ENCODE results near the gene MYCT1.

The MYCT1 gene

DNA sequence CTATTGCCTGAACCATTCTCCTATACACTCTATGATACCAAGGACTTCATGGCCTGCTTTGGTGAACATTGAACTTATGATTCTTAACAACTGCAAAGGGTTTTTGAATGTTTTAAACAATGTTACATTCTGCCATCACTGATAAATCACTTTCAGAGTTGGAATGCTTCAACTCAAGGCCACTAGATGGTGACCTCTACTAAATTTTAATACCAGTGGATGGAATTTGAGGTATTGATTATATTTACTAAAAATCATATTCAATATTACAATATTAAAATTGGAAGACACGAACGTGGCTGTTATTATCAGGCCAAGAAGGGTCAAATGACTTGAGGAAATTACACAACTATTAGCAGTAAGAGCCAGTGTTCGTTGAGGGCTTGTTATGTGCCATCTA, 18.6 kb downstream of the MYCT1 start:
- Histone ChIP-seq H3K36me3 (ENCODE audit: control insufficient read depth, insufficient read depth, low read length) (no peaks in the 10 kb centered on the region), H3K4me3 (ENCODE audit: insufficient read depth, low read depth, low read length, poor library complexity, severe bottlenecking) (no peak overlapping the region), H3K9me3 (ENCODE audit: control insufficient read depth, low read length) (no peaks in the 10 kb centered on the region), H3K4me1 (ENCODE audit: control insufficient read depth, insufficient read depth, low read length, poor library complexity, severe bottlenecking) (no peaks in the 10 kb centered on the region), H3K27ac (ENCODE audit: insufficient read depth, low read length, poor library complexity, severe bottlenecking) (no peak overlapping the region), H3K27me3 (replicated peaks; ENCODE audit: control insufficient read depth, insufficient read depth, low read length, poor library complexity, severe bottlenecking) (no peaks in the 10 kb centered on the region)
- DNase-seq = no peak

GRCh38 chr6:152720974-152721373, 23.3 kb downstream of the MYCT1 start:
- Histone ChIP-seq H3K4me1 (ENCODE audit: control insufficient read depth, insufficient read depth, low read length, poor library complexity, severe bottlenecking) (no peaks in the 10 kb centered on the region), H3K36me3 (ENCODE audit: control insufficient read depth, insufficient read depth, low read length) (no peaks in the 10 kb centered on the region), H3K4me3 (ENCODE audit: insufficient read depth, low read depth, low read length, poor library complexity, severe bottlenecking) (no peak overlapping the region), H3K27ac (ENCODE audit: insufficient read depth, low read length, poor library complexity, severe bottlenecking) (no peak overlapping the region), H3K9me3 (ENCODE audit: control insufficient read depth, low read length) (no peaks in the 10 kb centered on the region), H3K27me3 (replicated peaks; ENCODE audit: control insufficient read depth, insufficient read depth, low read length, poor library complexity, severe bottlenecking) (no peaks in the 10 kb centered on the region)
- no peak for DNase-seq

GRCh38 chr6:152721956-152722355, 24.3 kb downstream of the MYCT1 start:
- Histone ChIP-seq H3K4me1 (ENCODE audit: control insufficient read depth, insufficient read depth, low read length, poor library complexity, severe bottlenecking) (no peaks in the 10 kb centered on the region), H3K4me3 (ENCODE audit: insufficient read depth, low read depth, low read length, poor library complexity, severe bottlenecking) (no peak overlapping the region), H3K27me3 (replicated peaks; ENCODE audit: control insufficient read depth, insufficient read depth, low read length, poor library complexity, severe bottlenecking) (no peaks in the 10 kb centered on the region), H3K27ac (ENCODE audit: insufficient read depth, low read length, poor library complexity, severe bottlenecking) (no peak overlapping the region), H3K36me3 (ENCODE audit: control insufficient read depth, insufficient read depth, low read length) (no peaks in the 10 kb centered on the region), H3K9me3 (ENCODE audit: control insufficient read depth, low read length) (no peaks in the 10 kb centered on the region)
- DNase-seq = no peak

DNA sequence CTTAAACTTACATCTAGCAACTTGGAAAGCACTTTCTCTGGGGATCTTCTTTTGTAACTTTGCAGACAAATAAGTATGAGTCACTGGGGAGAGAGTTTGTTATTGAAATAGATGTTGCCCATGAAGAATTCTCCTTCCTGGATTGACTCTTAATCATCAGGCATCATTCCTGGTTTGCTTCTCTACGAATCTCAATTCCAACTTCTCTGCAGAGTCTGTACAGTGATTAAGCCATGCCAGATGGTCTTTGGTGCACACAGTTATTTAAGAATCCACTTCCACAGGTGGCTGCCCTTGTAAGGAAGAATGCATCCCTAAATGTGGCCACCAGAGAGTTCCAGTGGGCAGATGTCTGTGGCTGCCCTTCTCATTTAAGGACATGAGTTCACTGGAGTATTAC, 25.7 kb downstream of the MYCT1 start:
- no peak overlapping the region for H3K4me3 ChIP-seq (ENCODE audit: insufficient read depth, low read depth, low read length, poor library complexity, severe bottlenecking)
- no peaks in the 10 kb centered on the region for H3K4me1 ChIP-seq (ENCODE audit: control insufficient read depth, insufficient read depth, low read length, poor library complexity, severe bottlenecking)
- no peak for DNase-seq
- no peaks in the 10 kb centered on the region for H3K9me3 ChIP-seq (ENCODE audit: control insufficient read depth, low read length)
- no peaks in the 10 kb centered on the region for H3K36me3 ChIP-seq (ENCODE audit: control insufficient read depth, insufficient read depth, low read length)
- no peaks in the 10 kb centered on the region for H3K27me3 ChIP-seq (replicated peaks; ENCODE audit: control insufficient read depth, insufficient read depth, low read length, poor library complexity, severe bottlenecking)
- no peak overlapping the region for H3K27ac ChIP-seq (ENCODE audit: insufficient read depth, low read length, poor library complexity, severe bottlenecking)

DNA sequence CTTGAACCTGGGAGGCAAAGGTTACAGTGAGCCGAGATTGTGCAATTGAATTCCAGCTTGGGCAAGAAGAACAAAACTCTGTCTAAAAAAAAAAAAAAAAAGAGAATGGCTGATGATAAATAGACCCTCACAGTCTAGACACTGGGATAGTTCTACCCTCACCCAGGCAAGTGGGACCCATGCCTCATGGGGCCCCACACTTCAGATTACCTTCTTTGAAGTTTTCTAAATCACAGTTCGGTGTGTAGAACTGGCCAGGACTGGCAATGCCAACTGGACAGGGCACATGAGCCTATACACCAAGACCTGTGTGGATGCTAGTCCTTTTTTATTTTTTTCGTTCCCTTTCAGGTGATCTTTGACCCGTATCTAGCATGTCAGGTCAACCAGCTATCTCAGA, 28.6 kb downstream of the MYCT1 start:
- Histone ChIP-seq H3K36me3 (ENCODE audit: control insufficient read depth, insufficient read depth, low read length) (no peaks in the 10 kb centered on the region), H3K4me3 (ENCODE audit: insufficient read depth, low read depth, low read length, poor library complexity, severe bottlenecking) (no peak overlapping the region), H3K27ac (ENCODE audit: insufficient read depth, low read length, poor library complexity, severe bottlenecking) (no peak overlapping the region), H3K4me1 (ENCODE audit: control insufficient read depth, insufficient read depth, low read length, poor library complexity, severe bottlenecking) (no peaks in the 10 kb centered on the region), H3K27me3 (replicated peaks; ENCODE audit: control insufficient read depth, insufficient read depth, low read length, poor library complexity, severe bottlenecking) (no peaks in the 10 kb centered on the region), H3K9me3 (ENCODE audit: control insufficient read depth, low read length) (no peaks in the 10 kb centered on the region)
- DNase-seq = no peak

- H3K9me3 ChIP-seq (ENCODE audit: control insufficient read depth, low read length) = no peaks in the 10 kb centered on the region
- H3K4me3 ChIP-seq (ENCODE audit: insufficient read depth, low read depth, low read length, poor library complexity, severe bottlenecking) = no peak overlapping the region
- DNase-seq = no peak
- H3K4me1 ChIP-seq (ENCODE audit: control insufficient read depth, insufficient read depth, low read length, poor library complexity, severe bottlenecking) = no peaks in the 10 kb centered on the region
- H3K36me3 ChIP-seq (ENCODE audit: control insufficient read depth, insufficient read depth, low read length) = no peaks in the 10 kb centered on the region
- no peak overlapping the region for H3K27ac ChIP-seq (ENCODE audit: insufficient read depth, low read length, poor library complexity, severe bottlenecking)
- H3K27me3 ChIP-seq (replicated peaks; ENCODE audit: control insufficient read depth, insufficient read depth, low read length, poor library complexity, severe bottlenecking) = no peaks in the 10 kb centered on the region
These were observed 29.8 kb downstream of the MYCT1 start for GRCh38 chr6:152727507-152727906.

- H3K4me3 ChIP-seq (ENCODE audit: insufficient read depth, low read depth, low read length, poor library complexity, severe bottlenecking) = no peak overlapping the region
- no peaks in the 10 kb centered on the region for H3K4me1 ChIP-seq (ENCODE audit: control insufficient read depth, insufficient read depth, low read length, poor library complexity, severe bottlenecking)
- no peak for DNase-seq
These were observed 36.9 kb downstream of the MYCT1 start for GRCh38 chr6:152734630-152735029.

DNA sequence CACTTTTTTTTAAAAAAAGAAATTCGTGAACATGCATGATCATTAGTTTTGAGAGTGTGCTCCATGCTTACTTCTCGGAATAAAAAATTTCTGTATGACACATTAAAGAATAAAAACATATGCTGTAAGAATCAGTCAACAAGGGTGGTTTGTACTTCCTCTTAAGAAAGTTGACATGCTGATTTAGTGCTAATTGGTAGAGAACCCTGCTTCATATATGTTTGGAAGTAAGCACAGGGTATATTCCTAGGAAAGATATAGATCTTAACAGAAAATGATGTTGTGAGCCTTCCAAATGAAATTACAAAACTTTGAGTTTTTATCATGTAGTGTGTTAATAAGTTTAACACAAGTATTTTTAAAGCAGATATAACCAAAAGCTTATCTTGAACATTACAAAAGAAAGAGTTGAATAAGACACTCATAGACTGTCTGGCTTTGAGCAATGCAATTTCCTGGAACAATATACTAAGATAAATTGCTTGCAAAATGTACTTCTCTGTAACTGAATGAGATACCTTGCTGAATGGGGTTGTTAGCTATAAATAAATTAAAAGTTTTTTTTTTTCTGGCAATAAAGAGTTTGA, 39.1 kb downstream of the MYCT1 start:
- Histone ChIP-seq H3K4me3 (ENCODE audit: insufficient read depth, low read depth, low read length, poor library complexity, severe bottlenecking) (no peak overlapping the region), H3K27ac (ENCODE audit: insufficient read depth, low read length, poor library complexity, severe bottlenecking) (no peak overlapping the region), H3K36me3 (ENCODE audit: control insufficient read depth, insufficient read depth, low read length) (no peaks in the 10 kb centered on the region), H3K27me3 (replicated peaks; ENCODE audit: control insufficient read depth, insufficient read depth, low read length, poor library complexity, severe bottlenecking) (no peaks in the 10 kb centered on the region), H3K4me1 (ENCODE audit: control insufficient read depth, insufficient read depth, low read length, poor library complexity, severe bottlenecking) (no peaks in the 10 kb centered on the region), H3K9me3 (ENCODE audit: control insufficient read depth, low read length) (no peaks in the 10 kb centered on the region)
- no peak for DNase-seq

More at GRCh38 chr6:152734630-152735029, 36.9 kb downstream of the MYCT1 start:
- H3K36me3 ChIP-seq (ENCODE audit: control insufficient read depth, insufficient read depth, low read length) = no peaks in the 10 kb centered on the region
- no peaks in the 10 kb centered on the region for H3K9me3 ChIP-seq (ENCODE audit: control insufficient read depth, low read length)
- no peak overlapping the region for H3K27ac ChIP-seq (ENCODE audit: insufficient read depth, low read length, poor library complexity, severe bottlenecking)
- no peaks in the 10 kb centered on the region for H3K27me3 ChIP-seq (replicated peaks; ENCODE audit: control insufficient read depth, insufficient read depth, low read length, poor library complexity, severe bottlenecking)

DNA sequence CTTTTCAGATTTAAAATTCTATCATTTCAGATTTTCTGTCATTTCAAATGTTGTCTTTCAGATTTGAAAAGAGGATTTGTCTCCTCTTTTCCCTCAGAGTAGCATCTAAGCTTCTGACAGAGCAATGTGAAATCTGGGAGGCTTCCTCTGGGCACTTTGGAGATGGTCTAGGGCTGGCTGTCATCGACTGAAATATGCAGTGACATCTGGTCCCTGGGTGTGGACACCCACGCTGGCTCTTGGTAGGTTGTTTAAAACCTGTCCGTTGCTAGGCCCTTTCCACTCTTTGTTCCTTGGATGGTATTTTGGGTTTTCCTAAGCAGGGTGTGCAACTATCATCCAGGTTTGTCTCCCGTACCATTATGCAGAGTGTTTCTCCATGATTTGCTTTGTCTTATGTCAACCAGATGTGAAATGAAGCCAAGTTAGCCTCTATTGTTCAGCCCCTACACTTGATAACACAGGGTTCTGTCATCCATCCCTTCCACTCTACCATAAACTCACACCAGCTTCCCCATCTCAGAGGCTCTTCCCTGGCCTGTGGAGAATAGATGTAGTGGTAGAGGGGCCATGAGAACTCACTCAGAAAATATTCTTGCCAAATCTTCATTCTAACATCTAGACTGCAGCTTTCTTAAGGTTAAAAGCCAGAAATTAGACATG, 47.9 kb downstream of the MYCT1 start:
- no peaks in the 10 kb centered on the region for H3K36me3 ChIP-seq (ENCODE audit: control insufficient read depth, insufficient read depth, low read length)
- H3K27me3 ChIP-seq (replicated peaks; ENCODE audit: control insufficient read depth, insufficient read depth, low read length, poor library complexity, severe bottlenecking) = no peaks in the 10 kb centered on the region
- DNase-seq = no peak
- no peaks in the 10 kb centered on the region for H3K9me3 ChIP-seq (ENCODE audit: control insufficient read depth, low read length)
- no peak overlapping the region for H3K4me3 ChIP-seq (ENCODE audit: insufficient read depth, low read depth, low read length, poor library complexity, severe bottlenecking)
- no peak overlapping the region for H3K27ac ChIP-seq (ENCODE audit: insufficient read depth, low read length, poor library complexity, severe bottlenecking)
- H3K4me1 ChIP-seq (ENCODE audit: control insufficient read depth, insufficient read depth, low read length, poor library complexity, severe bottlenecking) = no peaks in the 10 kb centered on the region

DNA sequence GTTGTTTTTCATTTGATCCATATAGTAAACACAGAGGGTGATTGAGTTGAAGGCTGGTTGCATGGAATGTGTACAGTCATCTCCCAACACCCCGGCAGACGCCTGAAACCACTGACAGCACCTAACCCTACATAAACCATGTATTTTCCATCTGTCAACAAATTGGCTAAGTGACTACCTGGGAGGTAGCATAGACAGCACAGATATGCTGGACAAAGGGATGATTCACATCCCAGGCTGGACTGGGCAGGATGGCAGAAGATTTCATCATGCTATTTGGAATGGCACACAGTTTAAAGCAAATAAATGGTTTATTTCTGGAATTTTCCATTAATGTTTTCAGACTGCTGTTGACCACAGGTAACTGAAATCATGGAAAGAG, 48.5 kb downstream of the MYCT1 start:
- Histone ChIP-seq H3K27ac (ENCODE audit: insufficient read depth, low read length, poor library complexity, severe bottlenecking) (no peak overlapping the region), H3K4me1 (ENCODE audit: control insufficient read depth, insufficient read depth, low read length, poor library complexity, severe bottlenecking) (no peaks in the 10 kb centered on the region), H3K4me3 (ENCODE audit: insufficient read depth, low read depth, low read length, poor library complexity, severe bottlenecking) (no peak overlapping the region), H3K9me3 (ENCODE audit: control insufficient read depth, low read length) (no peaks in the 10 kb centered on the region), H3K27me3 (replicated peaks; ENCODE audit: control insufficient read depth, insufficient read depth, low read length, poor library complexity, severe bottlenecking) (no peaks in the 10 kb centered on the region), H3K36me3 (ENCODE audit: control insufficient read depth, insufficient read depth, low read length) (no peaks in the 10 kb centered on the region)
- DNase-seq = no peak
